ENCODE measurements around the gene COX6A1.
"Not testable (repeated sequence)": the region's sequence is repeated elsewhere in the genome, so short reads cannot be mapped to it uniquely, and the experiment has no call there.

Gene COX6A1

DNA sequence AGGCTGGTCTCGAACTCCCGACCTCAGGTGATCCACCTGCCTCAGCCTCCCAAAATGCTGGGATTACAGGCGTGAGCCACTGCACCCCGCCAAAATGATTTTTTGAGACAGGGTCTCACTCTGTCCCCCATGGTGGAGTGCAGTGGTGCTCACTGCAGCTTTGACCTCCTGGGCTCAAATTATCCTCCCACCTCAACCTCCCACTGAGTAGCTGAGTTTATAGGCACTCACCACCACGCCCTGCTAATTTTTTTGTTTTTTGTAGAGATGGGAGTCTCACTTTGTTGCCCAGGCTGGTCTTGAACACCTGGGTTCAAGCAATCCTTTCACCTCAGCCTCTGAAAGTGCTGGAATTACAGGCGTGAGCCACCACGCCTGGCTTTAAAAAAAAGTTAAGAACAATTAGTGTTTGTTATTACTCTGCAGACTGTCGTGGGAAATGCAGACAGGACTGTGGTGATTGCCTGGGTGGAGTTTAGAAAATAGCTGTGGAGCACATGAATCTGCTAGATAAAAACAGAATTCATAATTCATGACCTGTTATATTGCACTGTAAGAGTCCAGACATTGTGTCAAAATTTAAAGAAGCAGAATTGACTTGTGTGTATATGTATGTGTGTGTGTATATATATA lies 9.2 kb upstream of the COX6A1 start:
- no peak for DNase-seq

- DNase-seq: no peak
These were observed 8.5 kb upstream of the COX6A1 start for GRCh38 chr12:120429368-120429767.

- DNase-seq: no peak
These were observed 5.0 kb upstream of the COX6A1 start for GRCh38 chr12:120432772-120433525.

- DNase-seq: no peak
These were observed 734 bp downstream of the COX6A1 start for GRCh38 chr12:120438495-120439198.

DNA sequence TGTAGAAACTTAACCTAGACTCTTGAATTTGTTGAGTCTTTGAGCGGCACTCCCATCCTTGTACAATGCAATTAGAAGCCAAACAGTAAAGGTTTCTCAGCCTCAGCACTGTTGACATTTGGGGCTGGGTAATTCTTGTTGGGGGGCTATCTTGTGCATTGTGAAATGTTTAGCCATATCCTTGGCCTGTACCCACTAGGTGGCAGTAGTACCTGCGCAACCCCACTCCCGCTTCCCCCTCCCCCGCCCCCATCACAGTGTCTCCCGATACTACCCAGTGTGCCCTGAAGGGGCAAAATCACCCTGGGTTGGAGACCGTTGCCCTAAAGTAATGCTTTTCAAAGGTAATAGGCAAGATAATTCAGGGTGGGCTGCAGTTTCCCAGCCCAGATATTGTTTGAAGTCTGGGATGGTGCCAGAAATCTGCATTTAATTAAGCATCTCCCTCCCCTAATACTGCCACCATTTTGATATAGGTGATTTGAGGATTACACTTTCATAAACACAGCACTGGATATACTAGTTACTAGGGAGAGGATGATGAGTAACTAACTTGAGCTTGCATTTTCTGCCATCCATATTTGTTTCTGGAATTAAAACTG lies 1.8 kb downstream of the COX6A1 start:
- peak; percentile 24 for DNase-seq

GRCh38 chr12:120444676-120445075 lies 6.8 kb downstream of the COX6A1 start:
- DNase-seq: no peak

GRCh38 chr12:120445911-120446843 lies 8.3 kb downstream of the COX6A1 start, which contains the start of the genes GATC and TRIAP1:
TSS of gene GATC (plus strand) at chr12:120446444. CDS start at chr12:120446481, 37 bp downstream.
TSS of gene TRIAP1 (minus strand) at chr12:120446384. CDS start at chr12:120446372, 12 bp downstream.
- peak; percentile 83 for DNase-seq

GRCh38 chr12:120446844-120447178 lies 8.9 kb downstream of the COX6A1 start:
- DNase-seq: not testable (repeated sequence)

GRCh38 chr12:120447992-120448391 lies 10.1 kb downstream of the COX6A1 start:
- no peak for DNase-seq

DNA sequence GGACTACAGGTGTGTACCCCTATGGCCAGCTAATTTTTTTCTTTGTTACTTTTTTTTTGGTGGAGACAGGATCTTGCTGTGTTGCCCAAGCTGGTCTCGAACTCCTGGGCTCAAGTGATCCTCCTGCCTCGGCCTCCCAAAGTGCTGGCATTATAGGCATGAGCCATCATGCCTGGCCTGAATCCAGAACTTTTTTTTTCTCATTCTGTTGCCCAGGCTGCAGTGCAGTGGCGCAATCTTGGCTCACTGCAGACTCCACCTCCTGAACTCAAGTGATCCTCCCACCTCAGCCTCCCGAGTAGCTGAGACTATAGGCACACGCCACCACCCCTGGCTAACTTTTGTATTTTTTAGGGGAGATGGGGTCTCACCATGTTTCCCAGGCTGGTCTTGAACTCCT lies 14.6 kb downstream of the COX6A1 start:
- not testable (repeated sequence) for DNase-seq

DNA sequence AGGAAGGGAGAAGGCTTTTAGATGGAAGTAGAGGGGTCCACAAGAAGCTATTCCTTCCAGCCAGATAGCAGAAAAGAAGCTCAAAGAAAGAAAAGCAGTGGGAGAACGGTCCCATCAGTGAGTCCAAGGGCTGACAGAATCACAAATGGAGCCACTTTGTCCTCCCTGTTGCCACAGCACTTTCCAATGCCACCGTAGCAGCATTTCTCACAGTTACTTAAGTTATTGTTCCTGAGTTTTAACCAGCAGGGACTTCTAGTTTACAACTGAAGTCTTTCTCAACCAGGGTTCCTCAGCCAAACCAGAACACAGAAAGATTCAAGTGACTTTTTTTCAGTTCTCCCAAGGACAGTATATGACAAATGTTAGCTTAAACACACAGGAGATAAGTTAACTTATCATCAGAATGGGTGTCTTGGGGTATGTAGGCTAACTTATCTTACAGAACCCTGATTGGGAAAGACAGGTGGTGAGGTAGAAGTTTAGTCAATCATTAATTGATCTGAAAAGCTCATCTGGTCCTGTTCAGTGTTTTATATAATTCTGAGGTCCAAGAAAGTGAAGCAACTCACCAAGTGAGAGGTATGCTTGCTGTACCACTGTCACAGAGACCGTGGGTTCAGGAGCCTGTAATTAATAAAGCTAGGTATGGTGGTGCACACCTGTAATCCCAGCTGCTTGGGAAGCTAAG lies 15.3 kb downstream of the COX6A1 start:
- DNase-seq: no peak

- no peak for DNase-seq
These were observed 16.1 kb downstream of the COX6A1 start for GRCh38 chr12:120453977-120454376.

DNA sequence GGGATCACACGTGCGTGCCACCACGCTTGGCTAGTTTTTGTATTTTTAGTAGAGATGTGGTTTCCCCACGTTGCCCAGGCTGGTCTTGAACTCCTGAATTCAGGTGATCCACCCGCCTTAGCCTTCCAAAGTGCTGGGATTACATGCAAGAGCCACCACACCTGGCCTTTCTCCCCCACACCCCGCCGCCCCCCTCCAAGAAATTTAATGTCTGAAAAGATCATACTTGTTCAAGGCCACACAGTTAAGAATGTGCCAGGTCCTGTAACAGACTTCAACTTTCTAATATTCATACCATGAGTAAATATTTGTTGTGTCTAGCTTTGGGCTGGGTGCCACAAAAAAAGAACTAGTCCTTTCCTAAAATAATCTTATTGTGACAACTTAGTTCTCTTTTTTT lies 17.4 kb downstream of the COX6A1 start:
- DNase-seq: no peak

- no peak for DNase-seq
These were observed 19.2 kb downstream of the COX6A1 start for GRCh38 chr12:120457133-120457532.

DNA sequence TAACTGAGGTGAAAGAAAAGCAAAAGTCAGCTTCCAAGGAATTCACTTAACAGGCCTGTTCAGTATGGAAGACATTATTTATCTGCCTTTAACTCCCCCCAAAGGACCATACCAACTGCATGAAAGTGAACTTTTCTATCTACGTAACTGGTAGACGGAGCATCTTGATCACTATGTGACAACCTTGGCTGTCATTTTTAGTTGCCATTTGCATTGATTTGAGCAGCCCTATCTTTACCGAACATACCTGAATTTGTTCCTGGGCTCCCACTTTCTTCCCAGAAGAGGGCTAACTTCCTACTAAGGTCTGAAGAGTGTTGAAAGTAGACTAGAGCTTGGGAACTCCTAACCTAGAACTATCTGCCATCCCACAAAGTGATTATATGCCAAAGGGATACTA lies 22.2 kb downstream of the COX6A1 start:
- DNase-seq: no peak

GRCh38 chr12:120462099-120462640 lies 24.3 kb downstream of the COX6A1 start:
- DNase-seq: no peak

- no peak for DNase-seq
These were observed 25.8 kb downstream of the COX6A1 start for GRCh38 chr12:120463712-120464111.

DNA sequence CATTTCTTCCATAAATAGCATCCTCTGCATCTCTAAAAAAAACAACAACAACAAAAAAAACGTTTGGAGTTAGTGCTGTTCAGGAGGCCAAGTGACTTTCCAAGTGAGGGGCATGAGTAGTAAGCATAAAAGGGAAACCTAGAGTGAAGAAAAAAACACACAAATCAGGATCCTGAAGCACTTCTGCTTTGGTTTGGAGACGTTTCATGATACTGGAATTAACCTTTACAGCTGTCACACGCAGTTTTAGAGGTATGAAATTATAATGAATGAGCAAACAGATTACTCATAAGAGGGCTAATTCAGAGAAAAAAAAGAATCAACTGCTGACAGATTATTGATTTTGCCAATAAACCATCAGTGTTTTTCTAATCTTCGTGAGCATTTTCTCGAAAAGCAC lies 27.8 kb downstream of the COX6A1 start:
- no peak for DNase-seq

- no peak for DNase-seq
These were observed 28.8 kb downstream of the COX6A1 start for GRCh38 chr12:120466560-120467315.

DNA sequence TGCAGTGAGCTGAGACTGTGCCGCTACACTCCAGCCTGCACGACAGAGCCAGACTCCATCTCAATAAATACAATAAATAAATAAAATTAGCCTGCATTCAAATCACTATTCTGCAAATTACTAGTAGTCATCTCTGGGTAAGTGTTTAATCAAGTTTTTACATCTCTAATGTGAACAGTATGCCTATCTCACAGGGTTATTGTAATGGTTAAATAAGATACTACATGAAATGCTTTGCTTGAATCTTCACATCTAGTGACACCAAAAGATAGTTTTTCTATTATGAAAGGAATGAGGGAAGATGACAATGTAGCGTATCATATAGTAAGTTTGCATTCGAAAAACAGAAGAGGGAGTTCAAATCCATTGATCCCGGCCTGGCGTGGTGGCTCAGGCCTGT lies 29.5 kb downstream of the COX6A1 start:
- DNase-seq: no peak
